NCI-H1694 (cell line): ENCODE data around the gene GLE1.
A peak's percentile ranks its signal among the peaks of the same experiment; 100 is the strongest.

Experiments
- DNase-seq: peaks from one replicate; lab custom pipeline; 2025; lab: John Stamatoyannopoulos, UW

The GLE1 gene, protein sequence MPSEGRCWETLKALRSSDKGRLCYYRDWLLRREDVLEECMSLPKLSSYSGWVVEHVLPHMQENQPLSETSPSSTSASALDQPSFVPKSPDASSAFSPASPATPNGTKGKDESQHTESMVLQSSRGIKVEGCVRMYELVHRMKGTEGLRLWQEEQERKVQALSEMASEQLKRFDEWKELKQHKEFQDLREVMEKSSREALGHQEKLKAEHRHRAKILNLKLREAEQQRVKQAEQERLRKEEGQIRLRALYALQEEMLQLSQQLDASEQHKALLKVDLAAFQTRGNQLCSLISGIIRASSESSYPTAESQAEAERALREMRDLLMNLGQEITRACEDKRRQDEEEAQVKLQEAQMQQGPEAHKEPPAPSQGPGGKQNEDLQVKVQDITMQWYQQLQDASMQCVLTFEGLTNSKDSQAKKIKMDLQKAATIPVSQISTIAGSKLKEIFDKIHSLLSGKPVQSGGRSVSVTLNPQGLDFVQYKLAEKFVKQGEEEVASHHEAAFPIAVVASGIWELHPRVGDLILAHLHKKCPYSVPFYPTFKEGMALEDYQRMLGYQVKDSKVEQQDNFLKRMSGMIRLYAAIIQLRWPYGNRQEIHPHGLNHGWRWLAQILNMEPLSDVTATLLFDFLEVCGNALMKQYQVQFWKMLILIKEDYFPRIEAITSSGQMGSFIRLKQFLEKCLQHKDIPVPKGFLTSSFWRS

DNA sequence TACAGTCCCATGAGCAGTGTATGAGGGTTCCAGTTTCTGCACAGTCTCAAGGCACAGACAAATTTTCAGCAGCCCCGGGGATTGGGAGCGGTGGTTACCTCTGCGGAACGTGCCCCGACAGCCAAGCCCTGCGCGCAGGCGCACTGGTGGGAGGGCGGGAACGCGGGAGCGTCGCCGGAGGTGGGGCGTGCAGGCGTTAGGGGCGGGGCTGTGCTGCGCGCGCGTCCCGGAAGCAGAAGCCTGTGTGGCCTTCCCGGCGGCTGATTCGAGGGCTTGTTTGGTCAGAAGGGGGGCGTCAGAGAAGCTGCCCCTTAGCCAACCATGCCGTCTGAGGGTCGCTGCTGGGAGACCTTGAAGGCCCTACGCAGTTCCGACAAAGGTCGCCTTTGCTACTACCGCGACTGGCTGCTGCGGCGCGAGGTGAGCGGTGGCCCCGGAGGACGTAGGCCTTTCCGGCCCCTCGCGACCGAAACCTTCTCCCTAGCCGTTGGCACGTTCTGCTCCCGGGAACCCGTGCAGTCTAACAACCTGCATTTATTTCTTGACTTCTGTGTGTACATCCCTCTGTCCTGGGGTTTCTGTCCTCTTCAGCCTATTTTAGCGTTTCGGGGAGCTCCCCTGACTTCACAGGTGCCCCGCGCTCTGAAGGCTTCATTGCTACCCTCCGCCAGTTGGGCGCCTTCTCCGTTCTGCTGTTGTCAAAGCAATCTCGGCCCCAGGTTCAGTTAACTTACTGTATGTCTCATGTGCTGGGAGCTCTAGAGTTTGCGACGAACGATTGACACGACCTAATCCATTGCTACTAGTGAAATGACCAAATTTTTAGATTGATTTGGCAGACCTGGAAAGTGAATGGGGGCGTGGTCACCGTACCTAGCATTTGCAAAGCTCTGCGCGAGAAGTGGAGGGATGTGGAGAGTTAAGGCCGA, at the start of gene GLE1:
Gene GLE1 (plus strand): TSS at position 235 of the 929 bp plus-strand sequence. CDS start 87 bp downstream, at position 322.
- DNase-seq: peak; percentile 72

DNA sequence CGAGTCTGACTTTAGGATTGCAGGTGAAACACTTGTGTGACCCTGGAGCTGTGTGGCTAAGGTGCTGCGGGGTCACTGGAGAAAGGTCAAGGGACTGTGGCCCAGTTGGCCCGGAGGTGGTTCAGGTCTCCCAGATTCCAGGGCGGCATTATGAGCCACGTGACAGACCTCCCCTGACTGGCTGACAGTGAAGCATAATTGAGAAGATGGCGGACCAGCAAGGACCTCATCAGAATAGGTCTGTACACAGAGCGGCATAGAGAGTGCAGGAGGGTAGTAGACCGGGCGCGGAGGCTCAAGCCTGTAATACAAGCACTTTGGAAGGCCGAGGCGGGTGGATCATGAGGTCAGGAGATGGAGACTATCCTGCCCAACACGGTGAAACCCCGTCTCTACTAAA, 49.5 kb upstream of the GLE1 start:
- DNase-seq: no peak

DNA sequence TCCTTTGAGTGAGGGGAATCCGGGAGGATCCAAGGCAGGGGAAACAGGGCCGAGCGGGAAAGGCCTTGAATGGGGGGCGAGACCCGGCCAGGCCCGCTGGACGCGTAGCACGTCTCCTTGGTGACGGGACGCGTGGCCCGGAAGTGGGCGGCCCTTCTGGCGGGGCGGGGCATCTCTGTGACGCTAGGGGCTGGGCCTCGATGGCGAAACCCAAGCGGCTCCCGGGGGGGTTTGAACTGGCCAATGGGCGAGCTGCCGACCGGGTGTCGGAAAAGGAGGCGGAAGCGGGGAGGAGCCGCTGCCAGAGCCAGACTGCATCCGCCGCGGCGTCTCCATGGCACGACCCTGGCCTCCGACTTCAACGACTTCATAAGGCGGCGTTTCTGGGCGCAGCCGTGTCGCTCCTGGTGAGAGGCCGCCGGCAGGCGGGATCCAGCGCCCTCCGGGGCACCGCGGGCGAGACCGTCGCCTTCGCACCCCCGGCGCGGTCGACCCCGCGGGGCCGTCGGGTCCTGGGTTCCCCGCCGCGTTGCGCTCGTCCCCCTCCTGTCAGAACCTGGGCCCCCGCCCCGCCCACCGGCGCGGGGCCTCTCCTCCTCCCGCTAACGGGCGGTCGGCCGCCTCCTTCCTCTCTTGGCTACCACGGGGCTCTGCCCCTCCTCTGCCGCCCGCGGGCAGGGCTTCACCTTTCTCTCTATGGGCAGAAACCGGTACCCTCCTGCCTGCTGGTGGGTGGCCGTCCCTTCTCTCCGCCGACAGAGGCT, 48.5 kb upstream of the GLE1 start, which contains the start of gene ODF2:
Gene ODF2 (plus strand): TSS at position 158 of the 764 bp plus-strand sequence. CDS start 86 bp downstream, at position 244.
- peak; percentile 93 for DNase-seq

GRCh38 chr9:128456613-128457061, 47.9 kb upstream of the GLE1 start:
- peak; percentile 24 for DNase-seq

DNA sequence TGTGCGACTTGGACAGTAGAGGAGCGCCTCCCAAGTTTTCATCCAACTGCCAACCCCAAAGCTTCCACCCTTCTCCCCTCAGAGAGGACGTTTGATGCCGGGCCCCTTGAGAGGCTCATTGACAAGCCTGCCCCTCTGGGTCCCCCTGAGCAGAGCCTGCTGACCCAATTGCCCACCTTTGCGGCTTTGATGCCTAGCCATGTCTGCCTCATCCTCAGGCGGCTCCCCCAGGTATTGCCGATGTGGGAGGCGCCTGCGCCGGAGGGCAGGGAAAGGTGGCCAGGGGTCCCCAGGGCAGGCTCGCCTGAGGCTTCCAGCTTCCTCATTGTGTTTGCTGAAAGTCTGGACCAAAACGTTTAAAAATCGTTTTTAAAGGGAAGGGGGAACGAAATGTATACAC, 47.3 kb upstream of the GLE1 start:
- no peak for DNase-seq

DNA sequence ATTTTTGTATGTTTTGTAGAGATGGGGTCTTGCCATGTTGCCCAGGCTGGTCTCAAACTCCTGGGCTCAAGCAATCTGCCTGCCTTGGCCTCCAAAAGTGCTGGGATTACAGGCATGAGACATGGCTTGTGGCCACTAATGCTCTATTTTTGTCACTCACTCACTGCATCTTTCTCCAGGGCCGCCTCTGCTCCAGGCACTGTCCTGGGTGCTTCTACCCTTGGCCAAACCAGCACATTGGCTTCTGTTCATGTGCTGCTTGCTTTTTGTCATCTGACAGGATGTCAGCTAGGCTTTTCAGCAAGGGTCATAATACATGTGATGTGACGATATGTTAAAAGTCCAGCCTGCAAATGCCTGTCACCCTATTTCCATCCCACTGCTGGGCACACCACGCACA, 45.5 kb upstream of the GLE1 start:
- DNase-seq: no peak

GRCh38 chr9:128469070-128469469, 35.4 kb upstream of the GLE1 start:
- DNase-seq: no peak

DNA sequence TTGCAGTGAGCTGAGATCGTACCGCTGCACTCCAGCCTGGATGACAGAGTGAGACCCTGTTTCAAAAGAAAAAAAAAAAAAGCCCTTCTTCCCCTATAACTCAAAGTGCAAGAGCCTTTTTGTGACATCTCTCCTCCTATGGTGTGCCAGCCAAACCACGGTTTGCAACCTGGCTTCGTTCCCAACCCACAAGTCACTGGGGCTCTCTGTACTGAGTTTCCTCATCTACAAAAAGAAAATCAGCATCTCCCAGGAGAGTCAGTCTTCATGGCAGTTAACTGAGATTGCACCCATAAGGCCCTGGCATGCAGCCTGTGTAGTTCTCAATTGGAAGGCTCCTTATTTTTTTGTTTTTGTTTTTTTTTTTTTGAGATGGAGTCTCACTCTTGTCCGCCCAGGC, 34.0 kb upstream of the GLE1 start:
- no peak for DNase-seq

- no peak for DNase-seq
These were observed 31.4 kb upstream of the GLE1 start for GRCh38 chr9:128473104-128473503.

DNA sequence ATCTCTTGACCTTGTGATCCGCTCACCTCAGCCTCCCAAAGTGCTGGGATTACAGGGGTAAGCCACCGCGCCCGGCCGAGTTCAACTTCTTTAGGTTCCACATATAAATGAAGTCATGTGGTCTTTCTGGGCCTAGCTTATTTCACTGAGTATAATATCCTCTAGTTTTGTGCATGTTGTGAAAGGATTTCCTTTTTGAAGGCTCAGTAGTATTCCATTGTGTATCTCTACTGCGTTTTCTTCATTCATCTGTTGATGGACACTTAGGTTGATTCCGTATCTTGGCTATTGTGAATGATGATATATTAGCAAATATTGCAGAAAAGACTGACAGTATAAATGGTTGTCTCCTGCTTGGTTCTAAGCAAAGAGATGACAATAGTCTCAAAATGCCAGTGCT, 28.7 kb upstream of the GLE1 start:
- no peak for DNase-seq

DNA sequence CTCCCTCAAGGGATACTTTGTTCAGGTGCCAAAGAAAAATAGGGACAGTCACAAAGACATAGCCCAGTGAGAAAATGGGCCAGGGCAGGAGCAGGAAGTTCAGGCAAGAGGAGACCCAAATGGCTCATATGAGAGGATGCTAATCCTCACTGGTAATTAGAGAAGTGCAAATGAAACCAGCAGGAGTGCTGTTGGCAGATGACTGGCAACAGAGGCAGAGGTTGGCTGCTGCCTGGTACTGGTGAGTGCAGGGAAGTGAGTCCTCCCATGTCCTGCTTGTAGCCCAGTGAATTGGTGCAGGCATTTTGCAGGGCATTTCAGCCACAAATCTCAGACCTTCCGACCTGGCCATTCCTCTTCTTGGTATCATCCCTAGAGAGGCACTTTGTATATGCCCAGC, 25.3 kb upstream of the GLE1 start:
- DNase-seq: no peak

DNA sequence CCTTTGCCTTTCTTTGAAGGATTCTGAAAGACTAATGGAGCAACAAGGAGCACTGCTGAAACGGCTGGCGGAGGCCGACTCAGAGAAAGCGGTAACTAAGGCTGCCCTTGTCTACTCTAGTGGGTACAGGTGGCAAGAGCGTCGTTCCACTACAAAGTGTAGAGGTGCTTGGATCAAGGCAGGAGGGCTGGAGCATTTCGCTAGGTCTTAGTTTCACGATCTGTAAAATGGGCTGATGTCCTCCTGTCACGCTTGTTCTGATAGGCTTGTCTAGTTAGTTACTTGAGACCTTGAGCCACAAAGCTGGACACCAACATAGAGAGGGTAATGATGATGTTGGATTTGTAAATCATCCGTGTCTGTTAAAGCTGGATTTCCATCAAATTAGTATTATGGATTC, 23.0 kb upstream of the GLE1 start:
- no peak for DNase-seq

- no peak for DNase-seq
These were observed 22.3 kb upstream of the GLE1 start for GRCh38 chr9:128482186-128482585.

- DNase-seq: no peak
These were observed 19.7 kb upstream of the GLE1 start for GRCh38 chr9:128484686-128485413.

GRCh38 chr9:128485414-128485855, 19.1 kb upstream of the GLE1 start:
- no peak for DNase-seq

- DNase-seq: no peak
These were observed 18.3 kb upstream of the GLE1 start for GRCh38 chr9:128486201-128486600.

DNA sequence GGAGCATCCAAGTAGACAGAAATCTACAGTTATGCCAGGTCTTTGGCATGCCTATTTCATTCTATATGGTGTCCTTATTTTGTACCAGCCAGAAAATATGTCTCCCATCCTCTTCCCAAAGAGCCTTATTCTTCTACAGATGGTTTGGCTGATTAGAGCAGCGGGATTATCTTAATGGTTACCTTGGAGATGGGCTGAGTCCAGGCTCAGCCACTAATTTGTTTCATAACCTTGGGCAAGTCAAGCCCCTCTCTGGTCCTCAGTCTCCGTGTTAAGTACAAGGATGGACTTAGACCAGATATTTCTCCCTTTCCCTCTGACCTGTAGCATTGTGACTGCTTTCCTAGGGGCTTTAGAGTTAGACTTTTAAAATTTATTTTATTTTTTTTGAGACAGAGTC, 11.1 kb upstream of the GLE1 start:
- no peak for DNase-seq

GRCh38 chr9:128494108-128494745, 10.3 kb upstream of the GLE1 start:
- no peak for DNase-seq

DNA sequence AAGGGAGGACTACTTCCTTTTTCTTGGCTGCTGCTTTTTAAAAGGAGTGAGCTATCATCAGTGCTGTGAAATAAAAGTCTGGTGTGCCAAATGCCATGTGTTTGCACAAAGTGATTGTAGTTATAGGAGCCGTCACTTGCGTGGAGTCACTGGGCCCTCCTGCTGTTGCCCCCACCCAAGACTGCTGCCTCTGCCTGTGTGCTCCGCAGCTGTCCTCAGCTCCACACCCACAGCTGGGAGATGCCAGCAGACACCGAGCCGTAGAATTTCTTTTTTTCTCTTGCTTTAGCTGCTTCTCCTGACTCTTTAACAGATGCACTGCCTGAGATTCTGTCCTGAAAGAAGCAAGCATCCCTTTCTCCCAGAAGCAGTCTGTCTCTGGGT, 9.8 kb upstream of the GLE1 start:
- DNase-seq: no peak

DNA sequence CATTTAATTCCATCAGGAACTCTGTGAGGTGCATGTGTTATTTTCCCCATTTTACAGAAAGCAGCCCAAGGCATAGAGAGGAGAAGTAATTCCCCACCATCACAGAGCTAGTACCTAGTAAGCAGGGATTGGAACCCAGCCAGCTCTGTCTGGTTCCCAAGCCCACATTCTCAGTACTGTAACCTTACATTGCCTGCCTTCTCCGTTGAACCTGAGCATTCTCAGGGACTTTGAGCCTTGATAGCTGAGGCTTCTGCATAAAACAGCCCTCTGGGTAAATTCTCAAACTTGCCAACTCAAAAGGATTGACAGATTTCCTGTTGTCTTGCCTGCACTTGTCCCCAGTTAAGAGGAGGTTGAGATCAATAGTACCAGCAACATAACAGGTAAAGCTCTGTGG, 9.2 kb upstream of the GLE1 start:
- no peak for DNase-seq
